NCI-H748 (cell line): ENCODE results near the gene AACS.
A peak's percentile ranks its signal among the peaks of the same experiment; 100 is the strongest.
"Not testable (repeated sequence)": the region's sequence is repeated elsewhere in the genome, so short reads cannot be mapped to it uniquely, and the experiment has no call there.

ENCODE experiments used
- DNase-seq: peaks from one replicate; lab custom pipeline; 2025; ENCODE audit not compliant: unreplicated experiment; lab: John Stamatoyannopoulos, UW

The AACS gene

DNA sequence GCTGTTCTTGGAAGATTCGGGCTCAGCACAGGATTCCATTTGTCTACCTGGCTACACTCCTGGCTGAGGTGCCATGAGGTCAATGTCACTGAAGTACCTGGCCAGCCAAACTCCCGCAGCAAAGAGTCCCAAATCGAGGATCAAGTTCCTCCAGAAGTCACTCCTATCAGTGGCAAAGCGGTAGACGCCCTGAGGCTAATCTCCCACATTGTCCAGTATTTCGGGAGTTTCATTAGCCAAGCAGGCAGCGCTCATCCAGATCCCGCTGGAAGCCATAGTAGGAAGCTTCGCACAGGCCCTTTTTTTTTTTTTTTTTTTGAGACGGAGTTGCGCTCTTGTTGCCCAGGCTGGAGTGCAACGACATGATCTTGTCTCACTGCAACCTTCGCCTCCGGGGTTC, 8.9 kb upstream of the AACS start:
- no peak for DNase-seq

DNA sequence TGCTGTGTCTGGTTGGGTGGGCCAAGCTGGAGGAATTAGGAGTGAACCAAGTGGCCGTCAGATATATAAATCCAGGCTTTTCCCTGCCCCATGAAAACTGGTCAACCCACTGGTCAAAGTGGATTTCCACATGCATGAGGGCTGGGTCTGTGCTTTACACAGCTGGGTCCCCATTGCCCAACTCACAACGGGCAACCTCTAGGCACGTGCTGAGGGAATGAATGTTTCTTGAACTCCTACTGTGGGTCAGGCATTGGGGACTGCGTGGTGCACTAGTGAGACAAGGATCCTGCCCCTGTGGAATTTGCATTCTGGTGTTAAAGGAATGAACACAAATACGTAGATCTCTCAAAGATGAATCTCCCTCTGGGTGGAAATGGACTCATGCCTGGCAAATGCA, 7.5 kb upstream of the AACS start:
- DNase-seq: no peak

DNA sequence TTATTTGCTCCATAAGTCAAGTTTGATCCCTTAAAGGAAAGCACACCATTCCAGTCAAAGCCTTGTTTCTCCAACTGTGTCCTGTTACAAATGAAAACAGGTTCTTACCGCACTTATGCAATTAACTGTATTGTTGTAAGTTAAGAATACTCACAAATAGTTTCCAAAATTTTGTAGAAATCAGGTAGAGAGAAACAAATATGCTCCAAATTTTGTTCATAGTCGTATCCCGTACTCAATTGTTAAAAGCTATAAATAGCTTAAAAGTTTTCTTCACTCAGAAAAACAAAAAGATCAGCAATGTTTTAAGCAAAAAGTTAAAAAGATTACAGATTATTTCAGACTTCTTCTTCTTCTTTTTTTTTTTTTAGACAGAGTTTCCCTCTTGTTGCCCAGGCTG, 4.0 kb upstream of the AACS start:
- DNase-seq: no peak

DNA sequence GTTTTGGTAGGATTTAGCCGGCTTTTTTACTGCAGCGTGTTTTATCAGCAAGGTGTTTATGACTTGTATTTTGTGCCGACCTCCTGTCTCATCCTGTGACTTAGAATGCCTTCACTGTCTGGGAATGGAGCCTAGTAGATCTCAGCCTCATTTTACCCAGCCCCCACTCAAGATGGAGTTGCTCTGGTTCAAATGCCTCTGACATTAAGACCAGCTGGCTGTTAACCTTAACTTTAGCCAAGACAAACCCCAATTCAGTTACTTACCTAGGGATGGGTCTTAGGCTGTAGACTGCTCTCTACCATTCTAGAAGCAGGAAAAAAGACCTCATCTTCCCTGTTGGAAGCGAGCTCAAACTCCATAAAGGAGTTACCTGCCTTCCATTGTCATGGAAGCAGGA, 1.7 kb upstream of the AACS start:
- not testable (repeated sequence) for DNase-seq

DNA sequence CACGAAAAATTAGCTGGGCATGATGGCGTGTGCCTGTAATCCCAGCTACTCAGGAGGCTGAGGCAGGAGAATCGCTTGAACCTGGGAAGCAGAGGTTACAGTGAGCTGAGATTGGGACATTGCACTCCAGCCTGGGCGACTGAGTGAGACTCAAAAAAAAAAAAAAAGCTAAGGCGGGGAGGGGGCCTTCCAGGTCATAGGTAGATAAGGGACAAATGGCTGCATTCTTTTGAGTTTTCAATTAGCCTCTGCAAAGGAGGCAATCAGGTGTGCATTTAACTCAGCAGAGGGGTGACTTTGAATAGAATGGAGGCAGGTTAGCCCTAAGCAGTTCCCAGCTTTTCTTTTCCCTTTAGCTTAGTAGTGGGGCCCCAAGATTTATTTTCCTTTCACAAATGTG, 743 bp upstream of the AACS start:
- no peak for DNase-seq

DNA sequence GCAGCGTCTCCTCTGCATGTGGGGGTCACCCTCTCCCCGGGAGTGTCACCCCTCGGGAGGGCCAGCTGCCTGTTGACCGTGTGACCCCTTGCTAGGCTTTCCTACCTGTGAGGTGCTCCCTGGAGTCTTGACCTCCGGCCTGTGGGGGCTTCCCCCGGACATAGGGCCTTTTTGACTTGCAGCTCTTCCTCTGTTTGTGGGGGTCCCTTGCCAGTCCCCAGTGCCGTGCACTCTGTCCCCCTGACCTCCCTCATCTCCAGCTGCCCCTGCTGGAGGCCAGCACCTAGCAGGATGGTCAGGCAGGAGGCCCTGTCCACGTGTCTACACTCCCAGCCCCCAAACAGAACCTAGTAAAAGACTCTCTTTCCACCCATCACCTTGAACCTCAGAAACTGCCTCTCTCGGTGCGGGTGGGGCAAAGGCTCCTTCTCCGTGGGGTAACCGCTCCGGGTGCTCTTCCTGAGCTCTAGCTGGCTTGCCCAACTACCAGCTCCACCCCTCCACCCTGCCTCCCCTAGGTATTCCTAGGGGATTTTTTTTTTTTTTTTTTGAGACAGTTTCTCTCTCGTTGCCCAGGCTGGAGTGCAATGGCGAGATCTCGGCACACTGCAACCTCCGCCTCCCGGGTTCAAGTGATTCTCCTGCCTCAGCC, 810 bp downstream of the AACS start:
- no peak for DNase-seq

DNA sequence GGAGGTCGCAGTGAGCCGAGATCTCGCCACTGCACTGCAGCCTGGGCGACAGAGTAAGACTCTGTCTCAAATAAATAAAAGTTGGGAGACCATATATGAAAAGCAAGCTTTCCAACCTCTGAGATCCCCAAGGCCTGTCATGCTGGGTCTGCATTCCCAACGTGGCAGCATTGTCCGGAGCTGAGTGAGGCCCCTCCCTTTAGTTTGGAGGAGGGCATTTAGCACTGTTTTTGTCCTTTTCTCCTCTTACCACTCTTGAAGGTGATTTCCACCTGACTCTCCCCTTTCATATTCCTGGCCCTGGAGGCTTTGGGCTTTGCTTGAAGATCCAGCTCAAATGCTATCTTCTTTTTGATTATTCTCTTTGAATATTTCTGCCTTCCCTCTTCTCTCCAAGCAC, 3.2 kb downstream of the AACS start:
- DNase-seq: no peak

DNA sequence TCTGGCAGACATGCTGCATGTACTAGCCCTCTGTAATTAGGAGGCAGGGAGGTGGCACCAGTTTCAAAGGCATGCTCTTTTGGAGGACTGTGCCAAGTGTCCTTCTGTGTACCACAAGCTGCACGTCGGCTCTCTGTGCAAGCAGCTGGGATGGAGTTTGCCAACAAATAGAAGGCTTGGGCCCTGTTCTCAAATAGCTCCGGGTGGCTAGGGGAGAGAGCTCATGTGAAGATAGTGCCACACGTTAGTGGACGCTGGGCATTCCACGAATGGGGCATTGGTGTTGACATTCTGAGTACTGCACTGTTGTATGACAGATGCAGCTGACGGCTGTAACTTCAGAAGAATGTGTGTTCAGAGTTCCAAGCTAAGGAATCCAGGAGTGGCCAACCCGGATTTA, 4.4 kb downstream of the AACS start:
- DNase-seq: no peak

DNA sequence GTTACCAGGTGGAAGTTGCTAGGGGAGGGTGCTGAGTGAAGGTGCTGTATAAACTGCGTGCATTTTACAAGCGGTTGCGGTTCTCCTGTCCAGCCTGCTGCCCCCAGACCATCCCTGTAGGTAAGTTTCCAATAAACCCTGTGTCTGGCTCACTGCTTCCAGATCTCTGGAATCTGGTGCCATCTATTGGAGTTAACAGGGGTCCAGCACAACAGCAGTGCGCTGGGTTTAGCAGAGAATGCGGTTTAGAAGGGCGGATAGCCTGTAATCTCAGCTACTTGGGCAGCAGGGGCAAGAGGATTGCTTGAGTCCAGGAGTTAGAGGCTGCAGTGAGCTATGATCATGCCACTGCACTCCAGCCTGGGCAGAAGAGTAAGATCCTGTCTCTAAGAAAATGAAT, 4.9 kb downstream of the AACS start:
- DNase-seq: peak; percentile 27

DNA sequence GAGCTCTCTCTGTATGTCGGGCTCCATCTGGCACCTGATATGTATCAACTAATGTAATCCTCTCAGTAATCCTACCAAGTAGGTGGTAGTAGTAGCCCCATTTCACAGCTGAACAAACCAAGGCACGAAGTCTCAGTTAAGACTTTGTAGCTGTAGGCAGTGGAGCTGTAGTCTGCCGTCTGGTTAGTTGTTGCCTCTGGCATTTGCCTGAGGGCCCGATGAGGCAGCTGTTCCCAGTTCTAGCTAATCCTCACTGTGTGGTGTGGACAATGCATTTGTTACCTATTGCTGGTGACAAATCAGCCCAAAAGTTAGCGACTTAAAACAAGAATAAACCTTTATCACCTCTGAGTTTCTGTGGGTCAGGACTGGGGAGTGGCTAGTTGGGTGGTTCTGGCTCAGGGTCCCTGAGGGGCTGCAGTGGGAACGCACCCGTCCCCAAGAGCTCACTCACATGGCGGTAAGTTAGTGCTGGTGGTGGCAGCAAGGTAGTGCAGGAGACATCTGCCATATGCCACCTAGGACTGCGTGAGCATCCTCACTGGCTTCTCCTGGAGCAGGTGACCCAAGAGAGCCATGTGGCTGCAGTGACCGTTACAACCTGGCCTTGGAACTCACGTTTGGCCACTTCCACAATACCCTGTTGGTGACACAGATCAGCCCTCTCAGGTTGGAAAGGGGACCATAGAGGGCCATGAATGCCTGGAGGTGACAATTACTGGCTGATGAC, 5.6 kb downstream of the AACS start:
- DNase-seq: no peak

DNA sequence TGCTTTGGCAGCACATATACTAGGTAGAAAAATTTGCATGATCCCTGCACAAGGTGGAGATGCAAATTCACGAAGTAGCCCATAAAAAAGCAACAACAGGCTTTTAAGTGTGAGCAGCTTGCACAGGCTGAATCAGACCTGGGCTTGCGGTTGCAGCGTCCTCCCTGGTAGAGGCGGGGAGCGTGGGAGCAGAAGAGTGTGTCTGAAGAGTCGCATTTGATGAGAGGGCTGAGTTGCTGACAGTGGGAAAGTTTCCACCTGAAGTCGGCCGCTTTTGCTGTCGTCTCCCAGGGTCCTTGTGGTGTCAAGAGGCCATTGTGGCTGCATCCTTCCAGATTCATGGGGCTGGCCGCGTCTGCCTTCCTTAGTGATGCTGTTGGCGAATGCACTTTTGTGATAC, 6.2 kb downstream of the AACS start:
- DNase-seq: no peak

DNA sequence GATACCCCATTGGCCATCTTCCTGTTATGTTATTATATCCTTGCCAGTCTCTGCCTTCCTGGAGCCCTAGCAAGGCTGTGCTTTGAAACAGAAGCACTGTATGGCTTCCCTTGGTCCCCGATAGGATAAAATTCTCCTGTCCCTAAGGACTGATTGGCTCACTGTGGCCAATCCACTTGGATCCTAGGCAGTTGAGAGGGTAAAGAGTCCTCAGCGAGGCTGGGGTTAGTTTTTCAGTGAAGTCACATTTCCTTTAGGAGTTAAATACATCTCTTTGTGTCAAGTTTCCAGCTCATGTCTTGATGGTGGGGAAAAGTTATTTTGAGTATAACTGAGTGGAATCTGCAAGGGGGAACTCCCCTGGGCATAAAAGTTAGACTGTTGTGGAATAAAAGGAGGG, 7.3 kb downstream of the AACS start:
- no peak for DNase-seq

DNA sequence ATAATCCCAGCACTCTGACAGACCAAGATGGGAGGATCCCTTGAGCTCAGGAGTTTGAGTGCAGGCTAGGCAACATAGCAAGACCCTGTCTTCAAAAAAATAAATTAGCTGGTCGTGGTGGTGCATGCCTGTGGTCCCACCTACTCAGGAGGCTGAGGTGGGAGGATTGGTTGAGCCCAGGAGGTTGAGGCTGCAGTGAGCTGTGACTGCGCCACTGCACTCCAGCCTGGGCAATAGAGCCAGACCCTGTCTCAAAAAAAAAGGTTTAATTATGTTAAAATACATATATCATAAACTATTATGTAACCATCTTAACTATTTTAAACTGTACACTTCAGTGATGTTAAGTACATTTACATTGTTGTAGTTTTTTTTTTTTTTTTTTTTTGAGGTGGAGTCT, 9.1 kb downstream of the AACS start:
- DNase-seq: not testable (repeated sequence)

DNA sequence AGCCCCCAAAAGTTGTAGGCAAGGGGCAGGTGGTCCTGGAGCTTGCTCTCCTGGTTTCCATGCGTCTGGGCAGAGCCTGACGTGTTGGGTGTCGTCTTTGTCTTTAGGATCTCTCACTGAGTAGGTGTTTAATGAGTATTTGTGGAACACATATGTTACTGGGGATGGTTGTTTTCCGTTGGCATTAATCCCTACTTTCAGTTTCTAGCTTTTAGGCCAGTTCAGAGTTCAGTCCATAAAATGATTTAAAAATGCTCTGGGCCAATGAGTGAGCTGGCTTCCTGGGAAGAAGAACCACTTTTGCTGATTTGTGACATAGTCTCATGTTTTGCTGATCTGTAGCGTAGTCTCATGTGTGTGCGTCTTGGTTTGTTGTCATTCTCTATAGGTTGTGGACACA, 10.9 kb downstream of the AACS start:
- DNase-seq: no peak

DNA sequence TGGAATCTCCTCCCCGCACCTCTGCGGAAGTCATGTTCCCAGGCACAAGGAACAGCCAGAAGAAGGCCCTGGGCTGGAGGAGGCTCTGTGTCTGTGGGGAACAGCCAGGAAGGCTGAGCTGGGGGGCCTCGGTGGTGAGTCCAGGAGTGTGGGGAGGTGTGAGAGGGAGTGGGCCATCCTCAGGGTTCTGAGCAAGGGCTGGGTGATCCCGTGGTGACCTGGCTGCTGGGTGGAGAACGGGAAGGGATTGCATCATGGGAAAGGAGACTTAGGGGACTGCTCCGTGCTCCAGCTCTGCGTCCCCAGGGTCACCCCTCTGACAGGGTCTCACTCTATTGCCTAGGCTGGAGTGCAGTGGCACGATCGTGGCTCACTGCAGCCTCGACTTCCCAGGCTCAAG, 13.8 kb downstream of the AACS start:
- no peak for DNase-seq

DNA sequence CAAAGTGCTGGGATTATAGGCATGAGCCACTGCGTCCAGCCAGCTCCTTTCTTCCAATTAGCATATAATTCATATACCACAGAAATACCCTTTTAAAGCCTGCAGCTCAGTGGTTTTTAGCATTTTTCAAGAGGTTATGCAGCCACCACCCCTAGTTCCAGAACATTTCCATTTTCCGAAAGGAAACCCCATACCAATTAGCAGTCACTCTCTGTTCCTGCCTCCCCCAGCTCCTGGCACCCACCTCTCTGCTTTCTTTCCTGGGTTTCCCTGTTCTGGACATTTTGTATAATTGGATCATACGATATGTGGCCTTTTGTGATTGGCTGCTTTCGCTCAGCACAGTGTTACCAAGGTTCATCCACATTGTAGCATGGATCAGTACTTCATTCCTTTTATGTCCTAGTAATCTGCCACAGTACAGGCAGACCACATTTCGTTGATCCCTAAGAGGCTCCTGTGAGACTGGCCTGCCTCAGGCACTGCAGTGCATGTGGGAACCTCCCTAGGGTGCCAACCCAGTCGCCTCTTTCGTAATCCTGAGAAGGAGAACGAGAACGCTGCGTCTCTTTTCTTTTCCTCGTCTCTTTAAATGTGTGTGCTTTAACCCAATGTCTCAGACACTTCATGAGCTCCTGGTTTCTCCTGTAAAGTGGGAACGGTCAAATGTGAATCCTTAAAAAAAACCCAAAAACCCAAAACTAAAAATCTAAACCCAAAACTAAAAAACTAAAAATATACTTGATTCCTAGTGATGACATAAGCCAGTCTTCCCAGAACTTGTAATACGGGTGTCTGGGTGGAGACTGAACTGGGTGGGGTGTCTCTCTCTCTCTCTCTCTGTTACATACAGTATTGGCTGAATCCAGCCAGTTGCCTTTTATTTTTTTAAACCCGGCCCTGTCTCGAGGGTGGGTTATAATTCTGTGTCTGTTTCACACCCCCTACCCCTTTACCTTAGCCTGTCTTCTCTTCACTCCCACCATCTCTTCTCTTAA, 14.7 kb downstream of the AACS start:
- no peak for DNase-seq

DNA sequence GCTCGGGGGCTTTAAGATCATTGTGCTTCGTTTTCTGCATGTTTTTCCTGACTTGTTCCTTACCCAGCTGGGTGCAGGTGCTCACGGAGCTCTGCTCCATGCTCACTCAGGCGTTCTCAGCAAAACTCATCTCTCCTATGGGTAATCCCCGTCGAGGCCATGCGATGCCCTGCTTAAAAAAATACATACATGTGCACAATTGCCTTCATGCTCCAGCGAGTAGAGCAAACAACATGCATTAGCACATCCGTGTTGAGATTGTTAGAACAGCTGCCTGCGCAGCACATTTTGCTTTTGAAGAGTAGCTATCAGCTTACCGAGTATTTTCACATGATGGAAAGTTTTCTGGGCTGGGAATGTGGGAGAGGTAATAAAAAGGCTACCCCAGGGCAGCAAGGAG, 16.2 kb downstream of the AACS start:
- peak; percentile 99 for DNase-seq

DNA sequence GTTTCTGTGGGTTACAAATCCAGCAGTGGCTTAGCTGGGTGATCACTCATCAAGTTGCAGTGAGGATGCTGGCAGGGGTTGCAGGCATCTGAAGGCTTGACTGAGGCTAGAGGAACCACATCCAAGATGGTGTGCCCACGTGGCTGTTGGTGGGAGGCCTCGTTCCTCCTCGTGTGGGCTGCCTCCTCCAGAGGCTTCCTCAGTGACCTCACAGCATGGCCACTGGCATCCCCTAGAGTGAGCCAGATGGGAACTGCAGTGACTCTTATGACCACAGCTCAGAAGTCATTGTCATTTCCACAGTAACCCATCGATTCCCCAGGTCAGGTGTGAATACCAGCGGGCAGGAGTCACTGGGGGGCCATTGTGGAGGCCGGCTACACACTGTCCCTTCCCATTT, 17.8 kb downstream of the AACS start:
- DNase-seq: no peak

DNA sequence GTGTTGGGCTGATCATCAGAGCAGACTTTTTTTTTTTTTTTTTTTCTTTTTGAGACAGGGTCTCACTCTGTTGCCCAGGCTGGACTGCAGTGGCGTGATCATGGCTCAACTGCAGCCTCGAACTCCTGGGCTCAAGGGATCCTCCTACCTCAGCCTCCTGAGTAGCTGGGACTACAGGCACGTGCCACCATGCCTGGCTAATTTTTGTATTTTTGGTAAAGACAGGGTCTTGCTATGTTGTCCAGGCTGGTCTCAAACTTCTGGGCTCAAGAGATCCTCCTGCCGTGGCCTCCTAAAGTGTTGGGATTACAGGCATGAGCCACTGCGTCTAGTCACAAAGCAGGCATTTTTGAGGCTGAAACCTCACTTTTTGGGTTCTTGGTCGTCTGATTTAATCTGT, 23.0 kb downstream of the AACS start:
- DNase-seq: not testable (repeated sequence)

DNA sequence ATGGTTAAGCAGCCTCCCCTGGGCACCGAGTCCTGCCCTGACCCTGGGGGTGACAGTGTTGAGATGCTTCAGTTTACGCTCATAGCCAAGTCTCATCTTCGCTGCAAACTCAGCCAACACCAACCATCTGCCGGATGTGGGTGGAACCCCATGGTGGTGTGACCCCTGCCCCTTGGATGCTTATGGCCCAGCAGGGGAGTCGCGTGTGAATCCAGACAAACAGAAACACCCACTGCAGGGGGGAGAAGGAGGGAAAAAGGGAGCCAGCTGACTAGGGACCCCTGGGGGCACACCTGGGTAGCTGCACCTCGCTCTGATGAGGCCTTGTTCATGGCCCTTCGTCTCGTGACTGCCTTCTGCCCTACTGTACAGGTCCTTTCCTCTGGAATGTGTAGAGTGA, 23.8 kb downstream of the AACS start:
- peak; percentile 30 for DNase-seq

DNA sequence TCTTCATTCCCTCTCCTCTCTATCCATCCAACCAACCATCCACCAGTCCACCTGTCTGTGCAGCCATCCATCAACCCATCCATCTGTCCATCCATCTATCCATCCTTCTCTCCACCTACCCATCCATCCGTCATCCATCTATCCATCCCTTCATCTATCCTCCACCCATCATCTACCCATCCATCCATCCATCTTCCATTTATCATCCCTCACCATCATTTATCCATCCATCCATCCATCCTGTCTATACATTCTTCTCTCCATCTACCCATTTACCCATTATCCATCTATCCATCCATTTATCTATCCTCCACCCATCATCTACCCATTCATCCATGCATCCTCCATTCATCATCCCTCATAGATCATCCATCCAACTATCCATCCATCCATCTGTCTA, 24.4 kb downstream of the AACS start:
- no peak for DNase-seq

DNA sequence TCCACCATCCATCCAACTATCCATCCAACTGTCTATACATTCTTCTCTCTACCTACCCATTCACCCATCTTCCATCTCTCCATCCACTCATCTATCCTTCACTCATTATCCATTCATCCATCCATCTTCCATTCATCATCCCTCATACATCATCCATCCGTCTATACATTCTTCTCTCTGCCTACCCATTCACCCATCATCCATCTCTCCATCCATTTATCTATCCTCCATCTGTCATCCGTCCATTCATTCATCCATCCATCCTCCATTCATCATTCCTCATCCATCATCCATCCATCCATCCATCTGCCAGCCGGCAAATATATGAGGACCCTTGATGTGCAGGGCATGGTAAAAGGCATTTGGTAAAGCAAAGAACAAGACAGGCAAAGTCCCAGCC, 25.2 kb downstream of the AACS start:
- DNase-seq: no peak
